ENCODE results near the gene BRD3. TPM values are rescaled to one million over a fixed set of nuclear protein-coding genes. Genes with fewer than 3 reads are reported as not detected.

The BRD3 gene
- total and polyA plus RNA-seq, 2 of the 8 experiments (the other 6 are each of a cell fraction or from before 2014, with no cell fraction given): 31.0 to 82.7 TPM

DNA sequence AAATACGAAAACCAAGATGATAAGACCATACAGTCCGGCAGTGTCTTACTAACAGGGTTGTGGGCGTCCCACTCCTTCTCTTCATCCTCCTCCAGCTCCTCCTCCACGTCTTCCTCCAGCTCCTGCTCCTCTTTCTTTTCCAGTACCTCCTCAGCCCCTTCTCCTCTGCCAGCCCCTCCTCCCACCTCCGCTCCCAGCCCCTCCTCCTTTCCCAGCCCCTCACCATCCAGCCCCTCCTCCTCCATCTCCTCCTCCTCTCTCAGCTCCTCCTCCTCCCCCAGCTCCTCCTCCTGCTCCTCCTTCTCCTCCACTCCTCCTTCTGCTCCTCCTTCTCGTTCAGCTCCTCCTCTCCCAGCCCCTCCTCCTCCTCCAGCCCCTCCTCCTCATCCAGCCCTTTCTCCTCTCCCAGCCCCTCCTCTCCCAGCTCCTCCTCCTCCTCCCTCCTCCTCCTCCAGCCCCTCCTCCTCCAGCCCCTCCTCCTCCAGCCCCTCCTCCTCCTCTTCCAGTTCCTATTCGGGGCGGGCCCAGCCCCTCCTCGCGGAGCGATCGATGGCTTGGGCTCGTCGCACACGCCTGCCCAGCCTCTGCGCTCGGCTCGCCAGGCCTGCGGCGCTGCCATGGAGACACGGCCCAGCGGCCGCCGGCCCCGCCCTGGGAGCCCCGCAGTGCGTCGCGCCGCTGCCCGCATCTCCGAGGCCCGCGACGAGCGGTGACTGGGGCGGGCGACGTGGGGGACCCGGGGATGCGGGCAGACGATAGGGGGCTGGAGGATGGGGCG, 42.8 kb downstream of the BRD3 start, which contains the start of gene BRD3OS:
TSS of gene BRD3OS (plus strand) at position 654 of the 778 bp plus-strand sequence. CDS start 1,267 bp downstream, outside the sequence.
- Histone ChIP-seq H2BK20ac (ENCODE audit: low read length) (no peak within 1 kb of the TSS), H4K91ac (replicated peaks; ENCODE audit: insufficient read length, low read length) (no peak within 1 kb of the TSS), H3K79me2 (ENCODE audit: control insufficient read depth in 1 of 2, insufficient read depth in 2 of 2, low read length in 2 of 2) (no peaks in the 10 kb centered on the region), H3K9ac (replicated peaks in 1 of 4; ENCODE audit: extremely low read depth in 1 of 4, low read depth in 3 of 4, low read length in 3 of 4) (no peak within 1 kb of the TSS; a peak in 1 of 7 replicates), H2BK12ac (ENCODE audit: low read depth, low read length) (no peak within 1 kb of the TSS), H3K18ac (ENCODE audit: extremely low read depth, low read length) (no peak within 1 kb of the TSS; the same call in 1 of the 2 replicates), H3K23me2 (ENCODE audit: low read depth, low read length) (peaks cover 4% of the 10 kb centered on the region), H3K14ac (ENCODE audit: insufficient read length) (no peak within 1 kb of the TSS), H3K27me3 (replicated peaks in 1 of 4; ENCODE audit: control insufficient read depth in 3 of 4, extremely low read depth in 1 of 4, insufficient read depth in 3 of 4, low read length in 3 of 4) (no peaks in the 10 kb centered on the region), H4K8ac (ENCODE audit: extremely low read depth, insufficient read depth, low read length) (no peak within 1 kb of the TSS; the same call in 1 of the 2 replicates), H4K5ac (ENCODE audit: insufficient read length, low read depth, low read length) (no peak within 1 kb of the TSS), H2AFZ (ENCODE audit: low read length) (0 out of 2 replicates have a peak within 1 kb of the TSS, but pooled peaks have one; percentile 91), H3K23ac (ENCODE audit: insufficient read length) (no peak within 1 kb of the TSS), H4K20me1 (replicated peaks in 1 of 2; ENCODE audit: control insufficient read depth in 1 of 2, insufficient read depth in 2 of 2, low read length in 2 of 2) (peaks cover 0 to 10% of the 10 kb centered on the region in 2 experiments), H3K36me3 (ENCODE audit: control insufficient read depth in 2 of 4, insufficient read depth in 4 of 4, low read length in 3 of 4) (0 out of 8 replicates have a peak, but pooled peaks cover 0 to 3% (median 0%) of the 10 kb centered on the region in 4 experiments), H3K4me1 (replicated peaks in 1 of 4; ENCODE audit: control insufficient read depth in 3 of 4, insufficient read depth in 4 of 4, low read length in 3 of 4) (peaks cover 0 to 4% (median 4%) of the 10 kb centered on the region in 4 experiments; a peak in 5 of 7 replicates), H3K4ac (replicated peaks; ENCODE audit: insufficient read length, low read depth, low read length) (no peak within 1 kb of the TSS), H2BK15ac (ENCODE audit: low read length) (no peak within 1 kb of the TSS; the same call in 1 of the 2 replicates), H3K56ac (replicated peaks; ENCODE audit: insufficient read length, low read depth, low read length) (no peak within 1 kb of the TSS), H2BK5ac (ENCODE audit: low read depth, low read length) (no peak within 1 kb of the TSS; the same call in 1 of the 2 replicates), H2AK5ac (ENCODE audit: low read depth, low read length) (no peak within 1 kb of the TSS), H3K79me1 (ENCODE audit: low read depth, low read length) (no peaks in the 10 kb centered on the region), H3K27ac (ENCODE audit: low read depth, low read length) (no peak within 1 kb of the TSS), H3K4me2 (ENCODE audit: insufficient read depth in 1 of 2, low read depth in 2 of 2, low read length in 2 of 2) (peak within 1 kb of the TSS; percentile 60 to 69), H2BK120ac (replicated peaks; ENCODE audit: low read depth, low read length) (no peak within 1 kb of the TSS), H3K9me3 (ENCODE audit: insufficient read depth in 2 of 2, low read depth in 1 of 2, low read length in 1 of 2) (no peaks in the 10 kb centered on the region), H3K4me3 (ENCODE audit: extremely low read depth in 1 of 4, insufficient read depth in 2 of 4, low read depth in 3 of 4, low read length in 4 of 4) (peak within 1 kb of the TSS; percentile 70 to 85 (median 79))
- peak; percentile 88 to 99 for DNase-seq (ENCODE audit: low read depth in 1 of 2, low spot score in 2 of 2)
- CTCF ChIA-PET (ENCODE audit: partially characterized antibody): interaction anchor here (0.7 to 1.6 kb wide), 7 partner anchors 15 to 1333 kb away, joined by 3 to 4 read pairs (median 3); no protein-coding TSS in a partner anchor
- FAIRE-seq: peak; percentile 60
- POLR2A ChIA-PET (ENCODE audit: partially characterized antibody): interaction anchor here (1.6 to 1.8 kb wide), 2 partner anchors 39 to 41 kb away, joined by 5 to 8 read pairs; no protein-coding TSS in a partner anchor
- 4% methylated on average over 22 of the region's 43 CpGs; no CpG with 5 or more reads in 1 of the 2 experiments for WGBS, 2 experiments (ENCODE audit: extremely low coverage in 1 of 2, insufficient coverage in 1 of 2, insufficient read length in 1 of 2, insufficient replicate concordance in 2 of 2, low coverage in 1 of 2, low lambda C conversion rate in 2 of 2, missing lambda C conversion rate in 1 of 2)
- TF ChIP-seq MAFK (IDR thresholded peaks at IDR 0.05; ENCODE audit: low read depth, low read length) (no peak), KDM4A (IDR thresholded peaks at IDR 0.05; ENCODE audit: low read depth, low read length, severe bottlenecking) (peak; percentile 2), PHF8 (conservative IDR thresholded peaks at IDR 0.05; ENCODE audit: low read depth, low read length) (no peak), SUZ12 (IDR thresholded peaks at IDR 0.05; ENCODE audit: low read length) (no peak), JUND (IDR thresholded peaks at IDR 0.05; ENCODE audit: low read length) (no peak), RBBP5 (IDR thresholded peaks at IDR 0.05; ENCODE audit: borderline replicate concordance, low read depth, low read length) (peak; percentile 52; the same call in 1 of the 2 replicates), ZNF274 (IDR thresholded peaks at IDR 0.05; ENCODE audit: borderline replicate concordance, extremely low read depth, low read length) (no peak), CHD2 (IDR thresholded peaks at IDR 0.05; ENCODE audit: low read length) (no peak), POLR2A (IDR thresholded peaks at IDR 0.05; ENCODE audit: control extremely low read depth in 1 of 2, low read depth in 2 of 2, low read length in 2 of 2) (no peak), EP300 (IDR thresholded peaks at IDR 0.05; ENCODE audit: borderline replicate concordance in 1 of 2, low read depth in 2 of 2, low read length in 2 of 2) (no peak), SIRT6 (IDR thresholded peaks at IDR 0.05; ENCODE audit: low read length) (no peak), EZH2 (IDR thresholded peaks at IDR 0.05; ENCODE audit: low read depth, low read length, severe bottlenecking) (no peak)
